Measurements from ENCODE around the gene HDAC9.

DNA sequence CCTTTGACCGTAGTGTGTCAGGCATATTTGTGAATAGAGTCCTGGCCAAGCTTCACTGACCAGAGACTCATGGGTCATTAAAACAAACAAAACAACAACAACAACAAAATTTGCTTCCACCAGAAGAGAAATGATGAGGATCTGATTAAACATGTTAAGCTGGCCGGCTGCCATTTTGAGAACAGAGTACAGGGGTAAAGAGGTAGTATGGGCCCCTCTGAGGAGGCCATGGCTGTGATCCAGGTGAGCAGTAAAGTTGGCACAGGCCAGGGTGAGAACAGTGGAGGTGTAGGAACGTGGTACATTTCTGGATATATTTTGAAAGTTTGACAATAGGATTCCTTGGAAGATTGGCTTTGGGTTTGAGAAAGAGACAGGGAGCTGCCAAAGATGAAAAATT, 369.4 kb downstream of the HDAC9 start:
- no peak for TF ChIP-seq EZH2 (IDR thresholded peaks at IDR 0.05; ENCODE audit: borderline replicate concordance, low read depth, low read length, poor library complexity, severe bottlenecking)
- TF ChIP-seq, protein P1, sequence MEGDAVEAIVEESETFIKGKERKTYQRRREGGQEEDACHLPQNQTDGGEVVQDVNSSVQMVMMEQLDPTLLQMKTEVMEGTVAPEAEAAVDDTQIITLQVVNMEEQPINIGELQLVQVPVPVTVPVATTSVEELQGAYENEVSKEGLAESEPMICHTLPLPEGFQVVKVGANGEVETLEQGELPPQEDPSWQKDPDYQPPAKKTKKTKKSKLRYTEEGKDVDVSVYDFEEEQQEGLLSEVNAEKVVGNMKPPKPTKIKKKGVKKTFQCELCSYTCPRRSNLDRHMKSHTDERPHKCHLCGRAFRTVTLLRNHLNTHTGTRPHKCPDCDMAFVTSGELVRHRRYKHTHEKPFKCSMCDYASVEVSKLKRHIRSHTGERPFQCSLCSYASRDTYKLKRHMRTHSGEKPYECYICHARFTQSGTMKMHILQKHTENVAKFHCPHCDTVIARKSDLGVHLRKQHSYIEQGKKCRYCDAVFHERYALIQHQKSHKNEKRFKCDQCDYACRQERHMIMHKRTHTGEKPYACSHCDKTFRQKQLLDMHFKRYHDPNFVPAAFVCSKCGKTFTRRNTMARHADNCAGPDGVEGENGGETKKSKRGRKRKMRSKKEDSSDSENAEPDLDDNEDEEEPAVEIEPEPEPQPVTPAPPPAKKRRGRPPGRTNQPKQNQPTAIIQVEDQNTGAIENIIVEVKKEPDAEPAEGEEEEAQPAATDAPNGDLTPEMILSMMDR (conservative IDR thresholded peaks at IDR 0.05; ENCODE audit: low read depth, low read length): no peak
